MCF 10A (cell line): ENCODE results near the gene GLMP. TPM values are rescaled to one million over a fixed set of nuclear protein-coding genes. Genes with fewer than 3 reads are reported as not detected.
"Not testable (repeated sequence)": the region's sequence is repeated elsewhere in the genome, so short reads cannot be mapped to it uniquely, and the experiment has no call there.

Source experiments
- BruUV-seq: library from RNA; stranded (reverse); fragments of 400-500 nt; replicated peaks from 2 replicates; lab custom pipeline; 2021; lab: Mats Ljungman, UMichigan
- CTCF ChIA-PET: fragments of 300-600 bp; sonication (Branson Sonifier 250); formaldehyde crosslinking; extraction: SDS; loops from one replicate; lab custom pipeline; 2021; ENCODE audit warnings: antibody characterized with exemption, inconsistent platforms; lab: Yijun Ruan, JAX
- POLR2A ChIA-PET: fragments of 300-600, 350-650 bp; sonication (Branson Sonifier 250); formaldehyde crosslinking; extraction: SDS; loops from one replicate; lab custom pipeline; 2020; ENCODE audit warnings: antibody characterized with exemption, inconsistent platforms; lab: Yijun Ruan, JAX
- DNase-seq: peaks from one replicate; pipeline ENCODE4 v3.0.0-alpha.2; 2018; ENCODE audit not compliant: unreplicated experiment
- H3K27ac Mint-ChIP-seq: one replicate; pipeline ENCODE4 v1.8.0; 2022; ENCODE audit warnings: mild to moderate bottlenecking, low read depth, mixed read lengths; ENCODE audit not compliant: unreplicated experiment
- H3K27me3 Mint-ChIP-seq: one replicate; pipeline ENCODE4 v1.8.0; 2022; ENCODE audit warnings: mixed read lengths; ENCODE audit not compliant: insufficient read depth, unreplicated experiment
- H3K36me3 Mint-ChIP-seq: one replicate; pipeline ENCODE4 v1.8.0; 2022; ENCODE audit warnings: mild to moderate bottlenecking, moderate library complexity, mixed read lengths; ENCODE audit not compliant: insufficient read depth, unreplicated experiment
- H3K4me1 Mint-ChIP-seq: one replicate; pipeline ENCODE4 v1.8.0; 2022; ENCODE audit warnings: mixed read lengths; ENCODE audit not compliant: insufficient read depth, unreplicated experiment
- H3K4me3 Mint-ChIP-seq: one replicate; pipeline ENCODE4 v1.8.0; 2022; ENCODE audit warnings: mild to moderate bottlenecking, moderate library complexity, mixed read lengths; ENCODE audit not compliant: unreplicated experiment
- H3K9me3 Mint-ChIP-seq: one replicate; pipeline ENCODE4 v1.8.0; 2022; ENCODE audit warnings: mixed read lengths; ENCODE audit not compliant: unreplicated experiment
- intact Hi-C: fragments of 100-400 bp; cut with micrococcal nuclease; formaldehyde crosslinking; loops from 2 replicates; pipeline ENCODE4 v1.14.1; 2022
- total RNA-seq: library from RNA; stranded (reverse); gene quantifications from 2 replicates; pipeline ENCODE4 v1.2.3, GENCODE V29; 2022
- TF ChIP-seq, protein P1 (sequence below): fragments of 200-600 bp; IDR thresholded peaks from one replicate; pipeline ENCODE4 v1.8.0; 2022; ENCODE audit warnings: antibody characterized with exemption, mild to moderate bottlenecking; ENCODE audit not compliant: unreplicated experiment

The GLMP gene
- total RNA-seq, 1 experiment from 2014 or later: 12.9 TPM

GRCh38 chr1:156336242-156336641 is 40.8 kb upstream of the GLMP start:
- no TSS peak for BruUV-seq

DNA sequence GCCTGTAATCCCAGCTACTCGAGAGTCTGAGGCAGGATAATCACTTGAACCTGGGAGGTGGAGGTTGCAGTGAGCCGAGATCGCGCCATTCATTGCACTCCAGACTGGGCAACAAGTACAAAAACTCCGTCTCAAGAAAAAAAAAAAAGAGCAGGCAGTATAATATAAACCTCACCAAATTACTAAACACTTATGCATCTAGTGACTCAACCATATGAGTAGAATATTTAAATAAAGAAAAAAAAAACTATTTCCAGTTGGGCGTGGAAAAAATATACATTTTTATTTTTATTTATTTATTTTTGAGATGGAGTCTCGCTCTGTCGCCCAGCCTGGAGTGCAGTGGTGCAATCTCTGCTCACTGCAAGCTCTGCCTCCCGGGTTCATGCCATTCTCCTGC is 27.7 kb upstream of the GLMP start:
- BruUV-seq, H3K27ac Mint-ChIP-seq, H3K4me3 Mint-ChIP-seq, H3K9me3 Mint-ChIP-seq, H3K27me3 Mint-ChIP-seq, H3K4me1 Mint-ChIP-seq, intact Hi-C loops: not testable (repeated sequence)
- ChIA-PET POLR2A (interaction anchor here (0.6 to 1.7 kb wide), 4 partner anchors 11 to 41 kb away, joined by 4 to 7 read pairs (median 4); partner anchors contain the start of genes CCT3, SMG5 and TSACC), CTCF (interaction anchor here (11.1 kb wide), 1 partner anchor 10 kb away, joined by 152 read pairs; the partner anchor contains the start of genes CCT3 and TSACC)
- peak; percentile 43 for DNase-seq
- H3K36me3 Mint-ChIP-seq: peaks cover 93% of the 10 kb centered on the region

More at GRCh38 chr1:156336242-156336641, 40.8 kb upstream of the GLMP start:
- Mint-ChIP-seq H3K36me3 (peaks cover 57% of the 10 kb centered on the region), H3K27ac (peak overlapping the region; percentile 76), H3K4me3 (peak overlapping the region; percentile 96), H3K9me3 (no peaks in the 10 kb centered on the region), H3K4me1 (peaks cover 24% of the 10 kb centered on the region), H3K27me3 (no peaks in the 10 kb centered on the region)
- TF ChIP-seq, protein P1, sequence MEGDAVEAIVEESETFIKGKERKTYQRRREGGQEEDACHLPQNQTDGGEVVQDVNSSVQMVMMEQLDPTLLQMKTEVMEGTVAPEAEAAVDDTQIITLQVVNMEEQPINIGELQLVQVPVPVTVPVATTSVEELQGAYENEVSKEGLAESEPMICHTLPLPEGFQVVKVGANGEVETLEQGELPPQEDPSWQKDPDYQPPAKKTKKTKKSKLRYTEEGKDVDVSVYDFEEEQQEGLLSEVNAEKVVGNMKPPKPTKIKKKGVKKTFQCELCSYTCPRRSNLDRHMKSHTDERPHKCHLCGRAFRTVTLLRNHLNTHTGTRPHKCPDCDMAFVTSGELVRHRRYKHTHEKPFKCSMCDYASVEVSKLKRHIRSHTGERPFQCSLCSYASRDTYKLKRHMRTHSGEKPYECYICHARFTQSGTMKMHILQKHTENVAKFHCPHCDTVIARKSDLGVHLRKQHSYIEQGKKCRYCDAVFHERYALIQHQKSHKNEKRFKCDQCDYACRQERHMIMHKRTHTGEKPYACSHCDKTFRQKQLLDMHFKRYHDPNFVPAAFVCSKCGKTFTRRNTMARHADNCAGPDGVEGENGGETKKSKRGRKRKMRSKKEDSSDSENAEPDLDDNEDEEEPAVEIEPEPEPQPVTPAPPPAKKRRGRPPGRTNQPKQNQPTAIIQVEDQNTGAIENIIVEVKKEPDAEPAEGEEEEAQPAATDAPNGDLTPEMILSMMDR: peak; percentile 24
- intact Hi-C loops: no loop called here
- DNase-seq: peak; percentile 32
- POLR2A ChIA-PET: interaction anchor here (0.6 to 3.1 kb wide), 11 partner anchors 10 to 1926 kb away, joined by 3 to 39 read pairs (median 4); partner anchors contain the start of genes MEF2D, PMF1 and SMG5
- CTCF ChIA-PET: interaction anchor here (0.6 to 10.0 kb wide), 13 partner anchors 9 to 437 kb away, joined by 3 to 152 read pairs (median 4); no protein-coding TSS in a partner anchor

GRCh38 chr1:156320560-156320959 is 25.1 kb upstream of the GLMP start:
- intact Hi-C loops: loop anchor here (2.0 kb wide), 1 partner anchor 58 kb away; no protein-coding TSS in a partner anchor
- Mint-ChIP-seq H3K4me1 (peaks cover 5% of the 10 kb centered on the region), H3K27me3 (no peaks in the 10 kb centered on the region), H3K9me3 (no peaks in the 10 kb centered on the region), H3K36me3 (peaks cover 99% of the 10 kb centered on the region), H3K27ac (peak overlapping the region; percentile 35), H3K4me3 (no peak overlapping the region)
- no TSS peak for BruUV-seq
- DNase-seq: peak; percentile 53
- ChIA-PET POLR2A (interaction anchor here (1.0 to 2.4 kb wide), 4 partner anchors 10 to 44 kb away, joined by 3 to 17 read pairs (median 3); partner anchors contain the start of genes SMG5 and TMEM79), CTCF (interaction anchor here (0.9 to 11.1 kb wide), 11 partner anchors 8 to 243 kb away, joined by 3 to 152 read pairs (median 6); partner anchors contain the start of genes CCT3, SMG5, TMEM79 and TSACC)
- TF ChIP-seq, protein P1: no peak

DNA sequence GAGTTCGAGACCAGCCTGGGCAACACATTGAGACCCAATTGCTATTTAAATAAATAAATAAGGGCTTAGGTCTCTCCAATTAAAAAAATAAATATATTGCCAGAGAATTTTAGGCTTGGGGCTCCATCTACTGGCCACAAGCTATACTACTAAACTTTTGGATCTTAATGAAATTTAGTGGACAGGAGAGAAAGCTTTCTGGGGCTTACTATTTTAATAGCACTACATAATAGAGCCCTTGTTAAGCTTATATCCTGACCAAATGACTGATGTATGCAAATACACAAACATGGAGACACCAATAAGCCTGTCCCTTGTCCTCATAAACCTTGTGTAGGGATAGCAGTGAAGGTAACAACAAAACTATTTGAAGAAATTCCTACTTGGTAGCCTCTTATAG is 24.2 kb upstream of the GLMP start:
- peak; percentile 51 for DNase-seq
- Mint-ChIP-seq H3K27me3 (no peaks in the 10 kb centered on the region), H3K27ac (no peak overlapping the region), H3K4me1 (peaks cover 5% of the 10 kb centered on the region), H3K36me3 (peaks cover 99% of the 10 kb centered on the region), H3K9me3 (no peaks in the 10 kb centered on the region), H3K4me3 (no peak overlapping the region)
- ChIA-PET CTCF (interaction anchor here (0.6 to 11.1 kb wide), 28 partner anchors 10 to 244 kb away, joined by 3 to 152 read pairs (median 4); partner anchors contain the start of genes CCT3, GLMP, SMG5 and TMEM79), POLR2A (interaction anchor here (0.6 to 2.4 kb wide), 6 partner anchors 9 to 94 kb away, joined by 3 to 17 read pairs (median 4); partner anchors contain the start of genes CCT3, SMG5, TMEM79 and TSACC)
- BruUV-seq: no TSS peak
- intact Hi-C loops: loop anchor here (1.0 to 5.0 kb wide), 4 partner anchors 37 to 229 kb away; partner anchors contain the start of genes SMG5 and TMEM79
- TF ChIP-seq, protein P1: peak; percentile 58
